Left cardiac atrium (tissue), 4 donors: Measurements from ENCODE around the gene RPTOR. TPM values are rescaled to one million over a fixed set of nuclear protein-coding genes. Genes with fewer than 3 reads are reported as not detected.
A peak's percentile ranks its signal among the peaks of the same experiment; 100 is the strongest.
"Not testable (repeated sequence)": the region's sequence is repeated elsewhere in the genome, so short reads cannot be mapped to it uniquely, and the experiment has no call there.

ENCODE experiments used
- ATAC-seq, 2 donors: fragments of 200-7000 bp; cut with Tn5 transposase; one replicate each; pipeline ENCODE4 v1.9.1; 2020; ENCODE audit warnings: mild to moderate bottlenecking in 2 of 2, moderate library complexity in 2 of 2
- DNase-seq: peaks from one replicate; pipeline ENCODE4 v3.0.0-alpha.2; 2020
- intact Hi-C, 2 donors: fragments of 100-400 bp; cut with DNase I; formaldehyde crosslinking; loops; one replicate each; pipeline versions ENCODE4 v1.14.1 to v1.15.1; 2022 to 2023
- total RNA-seq, 2 donors: library from RNA; stranded (reverse); fragmentation: NEBNext Ultra II Directional; extraction: Animal tissue kit (Norgen Biotek cat#: 25700); gene quantifications; one replicate each; pipeline ENCODE4 v1.2.1, GENCODE V29; 2021
- donor health status: DM: no; HTN: yes; CAD: no.
- donor health status: DM: no; HTN: yes; CAD: no; lungs with severe emphysema.
- donor health status: DM: yes; HTN: yes; CAD: no.
- donor health status: Dilated cardiomyopathy.

Gene RPTOR
- total RNA-seq, 2 donors from 2014 or later = 18.9 to 22.9 TPM

DNA sequence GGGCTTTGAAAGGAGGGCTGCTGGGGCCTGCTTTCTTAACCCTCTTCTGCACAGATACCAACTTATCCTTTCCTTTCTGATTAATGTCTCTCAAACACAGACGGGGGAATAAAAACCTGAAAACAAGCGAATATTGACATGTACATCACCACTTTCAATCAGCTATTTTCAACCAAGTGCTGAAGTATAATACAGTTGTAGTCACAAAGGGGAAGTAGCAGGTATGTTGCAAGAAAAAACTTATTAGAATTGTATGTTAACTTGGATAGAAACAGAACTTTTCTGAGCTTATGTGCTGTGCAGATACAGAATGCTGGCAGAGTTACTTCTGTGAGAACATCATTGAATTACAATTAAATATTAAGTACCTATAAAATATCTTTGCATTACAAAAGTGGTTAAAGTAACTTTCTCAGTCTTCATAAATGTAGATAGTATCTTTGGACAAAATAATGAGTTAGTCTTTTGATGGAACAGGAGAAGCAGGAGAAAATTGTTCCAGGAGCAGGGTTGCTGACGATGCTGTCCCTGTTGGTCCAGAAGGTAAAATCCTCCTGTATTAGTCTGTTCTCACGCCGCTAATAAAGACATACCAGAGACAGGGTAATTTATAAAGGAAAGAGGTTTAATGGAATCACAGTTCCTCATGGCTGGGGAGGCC, 59.5 kb downstream of the RPTOR start:
- intact Hi-C loops = no loop called here
- DNase-seq (no peak), ATAC-seq (no peak)

DNA sequence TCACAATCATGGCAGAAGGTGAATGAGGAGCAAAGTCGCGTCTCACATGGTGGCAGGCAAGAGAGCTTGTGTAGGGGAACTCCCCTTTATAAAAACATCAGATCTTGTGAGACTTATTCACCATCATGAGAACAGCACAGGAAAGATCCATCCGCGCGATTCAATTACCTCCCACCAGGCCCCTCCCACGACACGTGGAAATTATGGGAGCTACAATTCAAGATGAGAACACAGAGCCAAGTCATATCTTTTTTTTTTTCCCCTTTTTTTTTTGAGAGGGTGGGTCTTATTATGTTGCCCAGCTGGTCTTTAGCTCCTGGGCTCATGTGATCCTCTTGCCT, 60.0 kb downstream of the RPTOR start:
- DNase-seq = no peak
- intact Hi-C loops = no loop called here
- ATAC-seq = no peak

DNA sequence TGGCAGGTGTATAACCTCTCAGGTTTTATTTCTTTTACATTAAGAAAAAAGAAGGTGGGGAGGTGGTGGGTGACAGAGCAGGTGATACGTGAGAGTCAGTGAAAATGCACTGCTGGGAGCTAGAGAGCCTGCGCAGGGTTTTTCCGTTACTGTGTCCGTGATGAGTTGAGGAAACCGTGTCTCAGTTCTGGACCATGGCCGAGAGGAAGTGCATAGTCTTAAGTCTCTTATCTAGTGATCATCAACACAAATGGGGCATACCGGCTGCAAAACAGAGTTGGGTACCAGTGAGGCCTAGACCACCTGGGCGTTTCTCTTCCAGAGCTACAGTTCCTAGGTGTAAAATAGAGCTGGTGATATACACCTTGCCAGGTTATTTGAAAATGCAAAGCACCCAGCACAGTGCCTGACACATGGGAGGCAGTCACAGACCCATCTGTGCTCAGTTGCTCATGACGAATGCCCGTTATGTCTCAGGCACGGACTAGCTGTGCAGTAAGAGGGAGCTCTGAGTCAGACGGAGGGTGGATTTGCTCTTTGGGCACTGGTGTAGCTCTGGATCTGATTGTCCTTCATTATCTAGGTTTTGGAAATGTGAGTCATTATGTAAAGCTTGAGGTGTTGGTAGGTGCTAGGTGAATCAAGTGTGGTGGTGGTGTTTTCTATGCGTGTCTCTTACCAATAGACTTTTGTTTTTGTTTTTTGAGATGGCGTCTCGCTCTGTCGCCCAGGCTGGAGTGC, 60.9 kb downstream of the RPTOR start:
- intact Hi-C loops = no loop called here
- ATAC-seq (peak in 1 of 2 donors; percentile 44), DNase-seq (no peak)

DNA sequence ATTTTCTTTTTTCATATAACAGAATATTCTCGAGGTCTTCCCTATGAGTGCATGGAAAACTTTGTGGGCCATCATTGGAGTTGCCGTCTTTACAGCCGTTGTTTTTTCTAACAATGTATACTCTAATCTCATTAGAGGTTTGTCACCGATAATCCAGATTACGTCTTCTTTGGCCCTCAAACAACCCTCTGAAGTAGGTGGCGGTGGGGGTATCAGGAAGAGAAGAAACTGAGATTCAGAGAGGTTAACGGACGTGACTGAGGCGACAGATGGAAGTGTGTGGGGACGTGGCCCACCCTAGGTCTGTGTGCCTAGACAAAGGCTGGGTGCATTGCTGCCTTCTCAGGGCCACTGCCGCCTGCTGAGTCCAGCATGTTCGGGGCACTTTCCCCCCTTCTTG, 63.7 kb downstream of the RPTOR start:
- DNase-seq (no peak), ATAC-seq (no peak)
- intact Hi-C loops = no loop called here

DNA sequence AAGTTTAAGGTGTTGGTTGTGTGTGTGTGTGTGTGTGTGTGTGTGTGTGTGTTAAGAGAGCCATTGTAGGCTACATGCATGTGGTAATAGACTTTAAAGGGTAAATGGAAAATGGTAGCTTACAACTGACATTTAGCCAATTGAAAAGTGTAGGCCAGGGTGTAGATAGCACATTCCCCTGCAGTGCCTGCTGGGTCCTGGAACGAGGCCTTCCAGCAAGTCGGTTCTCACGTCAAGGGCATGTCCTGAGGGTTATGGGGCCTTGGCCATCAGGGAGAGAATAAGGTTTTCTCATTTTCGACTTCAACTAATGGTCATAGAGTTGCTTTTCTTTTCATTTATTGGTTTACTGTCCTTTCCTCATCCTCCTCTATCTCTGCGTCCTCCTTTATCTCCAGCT, 65.1 kb downstream of the RPTOR start:
- intact Hi-C loops = no loop called here
- peak in 1 of 2 donors; percentile 21 for ATAC-seq
- DNase-seq = no peak

DNA sequence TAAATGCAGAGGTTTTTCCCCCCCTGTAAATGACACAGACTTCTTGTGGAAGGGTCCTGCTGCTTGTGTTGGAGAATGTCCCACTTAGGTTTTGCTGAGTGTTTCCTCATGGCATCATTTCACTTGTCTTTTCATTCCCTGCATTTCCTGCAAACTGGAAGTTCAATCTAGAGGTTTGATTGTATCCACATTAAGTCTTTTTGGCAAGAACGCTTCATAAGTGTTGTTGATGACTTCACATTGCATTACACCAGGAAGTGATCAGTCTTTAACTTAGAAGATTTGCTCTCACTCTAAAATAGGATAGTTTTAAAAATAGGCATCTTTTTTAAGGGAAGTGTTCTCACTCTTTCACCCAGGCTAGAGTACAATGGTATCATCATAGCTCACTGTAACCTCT, 67.2 kb downstream of the RPTOR start:
- DNase-seq = no peak
- no peak for ATAC-seq
- intact Hi-C loops = no loop called here

DNA sequence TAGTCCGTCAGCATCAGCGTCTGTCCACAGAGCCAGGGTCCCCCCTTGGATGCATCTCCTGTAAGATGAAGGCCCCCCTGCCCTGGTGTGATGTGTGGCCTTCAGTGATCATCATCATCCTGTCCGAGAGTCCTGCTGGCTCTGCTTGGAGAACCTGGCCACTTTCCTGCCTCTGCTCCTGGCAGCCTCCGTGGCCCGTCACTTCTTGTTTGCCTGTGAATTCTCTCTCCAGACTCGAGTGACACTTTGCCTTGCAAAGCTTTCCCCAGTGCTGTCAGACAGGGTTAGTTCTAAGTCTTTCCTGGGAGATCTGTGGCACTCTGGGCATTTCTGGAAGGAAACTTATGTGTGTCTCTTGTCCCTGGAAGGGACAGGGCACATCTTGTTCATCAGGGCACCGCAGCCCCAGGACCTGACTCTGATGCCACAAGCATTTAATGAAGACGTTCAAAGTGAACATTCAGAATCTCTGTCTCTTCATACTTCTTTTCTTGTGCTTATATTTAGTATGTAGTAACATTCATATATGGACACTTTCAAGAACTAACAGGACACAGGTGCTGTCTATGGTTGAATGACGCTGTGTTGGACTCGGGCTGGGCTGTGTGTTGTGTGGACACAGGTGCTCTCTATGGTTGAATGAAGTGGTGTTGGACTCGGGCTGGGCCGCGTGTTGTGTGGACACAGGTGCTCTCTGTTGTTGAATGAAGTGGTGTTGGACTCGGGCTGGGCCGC, 68.5 kb downstream of the RPTOR start:
- intact Hi-C loops = no loop called here
- no peak for DNase-seq
- no peak for ATAC-seq

DNA sequence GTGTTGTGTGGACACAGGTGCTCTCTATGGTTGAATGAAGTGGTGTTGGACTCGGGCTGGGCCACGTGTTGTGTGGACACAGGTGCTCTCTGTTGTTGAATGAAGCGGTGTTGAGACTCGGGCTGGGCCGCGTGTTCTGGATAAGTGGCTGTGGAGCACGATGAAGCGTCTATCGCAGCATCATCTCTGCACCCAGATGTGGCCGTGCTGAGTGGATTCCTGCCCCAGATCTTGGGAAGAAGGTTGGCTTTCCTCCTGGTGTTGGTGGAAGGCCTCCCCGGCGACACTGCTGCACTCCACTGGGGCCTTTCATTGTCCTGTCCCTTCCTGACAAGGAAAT, 69.1 kb downstream of the RPTOR start:
- no peak for DNase-seq
- ATAC-seq = no peak
- intact Hi-C loops = no loop called here

DNA sequence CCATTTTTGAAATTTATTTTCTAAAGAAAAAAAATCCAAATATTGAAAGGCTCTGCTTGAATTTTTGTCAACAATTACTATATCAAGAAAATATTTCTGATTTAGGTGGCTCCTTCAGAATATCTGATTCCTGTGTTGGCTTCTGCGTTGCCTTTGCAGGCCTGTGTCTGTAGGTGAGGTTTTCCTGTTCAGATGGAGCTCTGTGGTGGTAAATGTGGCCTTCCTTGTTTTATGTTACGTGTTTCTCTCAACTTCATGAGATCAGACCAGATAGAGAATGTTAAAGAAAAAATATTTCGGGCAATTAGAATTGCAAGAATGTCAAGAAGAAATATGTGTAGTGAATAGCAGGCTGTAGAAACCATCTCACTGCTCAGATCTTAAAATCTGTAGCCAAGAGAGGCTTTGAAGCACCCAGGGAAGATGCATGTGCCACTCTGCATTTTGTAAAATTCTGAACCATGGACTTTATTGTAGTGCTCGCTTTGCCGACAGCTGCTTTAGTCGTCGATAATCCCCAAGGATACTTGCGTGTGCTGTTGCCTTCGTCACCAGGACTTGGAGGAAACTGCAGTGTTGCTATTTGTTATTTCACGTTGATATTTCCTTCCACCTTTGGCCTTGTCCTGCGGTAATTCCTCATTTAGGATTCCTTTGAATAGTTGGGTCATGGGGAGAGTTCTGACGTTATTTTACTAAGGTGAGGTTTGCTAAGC, 69.9 kb downstream of the RPTOR start:
- intact Hi-C loops = no loop called here

DNA sequence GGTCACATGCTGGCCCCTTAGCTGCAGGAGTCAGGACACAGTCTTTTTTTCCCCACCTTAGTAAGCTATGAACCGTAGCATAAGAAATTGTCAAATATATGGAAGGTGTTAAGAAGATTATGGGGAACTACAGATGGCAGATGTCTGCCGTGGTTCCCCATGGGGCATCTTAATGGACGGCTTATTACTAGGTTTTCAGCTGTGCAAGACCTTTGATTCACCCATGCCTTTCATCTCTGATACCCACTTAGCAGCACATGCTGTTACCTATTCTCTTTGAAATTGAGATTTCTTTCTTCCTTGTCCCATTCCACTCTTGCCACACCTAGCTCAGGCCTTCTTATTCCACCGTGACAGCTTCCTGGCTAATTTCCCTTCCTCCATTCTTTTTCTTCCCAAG, 70.7 kb downstream of the RPTOR start:
- ATAC-seq (no peak), DNase-seq (no peak)
- intact Hi-C loops = no loop called here

More for the DNA sequence above, 69.9 kb downstream of the RPTOR start:
- ATAC-seq (no peak), DNase-seq (no peak)

DNA sequence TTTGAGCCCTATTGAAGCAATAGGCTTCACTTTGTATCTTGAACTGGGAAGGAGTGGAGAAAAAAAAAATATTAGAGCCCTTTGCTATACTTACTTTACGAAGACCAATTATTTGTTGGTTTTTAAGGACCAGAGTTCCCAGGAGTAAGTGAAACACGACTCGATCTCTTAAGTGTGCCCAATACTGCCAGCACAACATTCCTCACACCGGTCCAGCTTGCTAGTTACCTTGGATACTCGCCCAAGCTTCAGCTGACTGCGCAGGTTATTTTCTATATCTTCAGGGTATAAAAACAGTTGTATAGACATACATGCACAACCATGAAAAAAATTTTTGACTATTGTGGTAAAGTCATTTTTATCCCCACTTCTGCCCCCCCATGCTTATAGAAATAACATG, 72.1 kb downstream of the RPTOR start:
- ATAC-seq = no peak
- intact Hi-C loops = no loop called here
- no peak for DNase-seq

DNA sequence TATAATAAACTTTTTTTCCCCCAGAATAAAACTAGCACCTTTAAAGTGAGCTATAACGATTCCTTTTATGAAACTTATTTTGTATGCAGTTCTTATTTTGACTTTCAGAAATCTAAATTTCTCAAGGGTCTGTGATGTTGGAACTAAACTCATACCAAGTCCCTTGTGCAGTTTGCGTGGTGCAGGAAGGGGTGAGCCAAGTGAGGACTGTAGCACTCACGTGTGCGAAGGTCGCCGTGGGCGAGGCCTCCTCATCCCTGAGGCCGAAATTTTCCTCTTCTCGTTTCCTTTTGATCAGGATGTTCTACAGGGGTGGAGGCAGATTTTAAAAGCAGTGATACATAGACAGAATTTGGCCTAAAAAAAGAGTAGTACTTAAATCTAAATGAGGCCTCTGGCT, 73.7 kb downstream of the RPTOR start:
- no peak for DNase-seq
- intact Hi-C loops = no loop called here
- ATAC-seq = no peak

DNA sequence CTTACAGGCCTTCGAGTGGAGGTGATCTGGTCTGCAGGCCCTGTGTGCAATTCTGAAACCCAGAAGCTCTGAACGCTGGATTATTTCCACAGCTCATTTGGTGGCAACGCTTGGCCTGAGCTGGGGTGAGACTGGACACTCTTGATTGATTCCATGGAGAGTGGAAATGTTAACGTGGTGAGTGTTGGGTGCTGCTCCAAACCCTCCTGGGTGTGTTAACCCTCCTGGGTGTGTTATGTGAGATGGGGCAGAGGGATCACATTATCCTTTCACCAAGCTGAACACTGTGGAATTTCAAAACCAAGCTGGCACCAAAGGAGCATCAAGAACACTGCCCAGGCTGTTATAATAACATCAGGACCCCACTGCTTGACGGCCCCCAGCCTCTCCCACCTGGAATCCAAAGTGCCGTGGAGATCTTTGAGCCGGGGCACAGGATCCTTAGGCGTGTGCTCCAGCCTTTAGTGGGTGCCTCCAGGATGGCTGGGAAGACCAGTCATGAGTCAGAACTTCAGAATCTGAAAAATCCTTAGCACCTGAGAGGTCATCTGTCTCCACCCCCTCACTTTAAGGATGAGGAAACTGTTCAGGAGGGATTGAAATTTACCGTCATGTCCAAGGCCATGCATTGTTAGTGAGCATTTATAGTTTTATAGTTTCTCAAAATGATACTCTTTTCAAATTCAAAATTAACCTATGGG, 75.0 kb downstream of the RPTOR start:
- peak in 1 of 2 donors; percentile 29 for ATAC-seq
- intact Hi-C loops = no loop called here

DNA sequence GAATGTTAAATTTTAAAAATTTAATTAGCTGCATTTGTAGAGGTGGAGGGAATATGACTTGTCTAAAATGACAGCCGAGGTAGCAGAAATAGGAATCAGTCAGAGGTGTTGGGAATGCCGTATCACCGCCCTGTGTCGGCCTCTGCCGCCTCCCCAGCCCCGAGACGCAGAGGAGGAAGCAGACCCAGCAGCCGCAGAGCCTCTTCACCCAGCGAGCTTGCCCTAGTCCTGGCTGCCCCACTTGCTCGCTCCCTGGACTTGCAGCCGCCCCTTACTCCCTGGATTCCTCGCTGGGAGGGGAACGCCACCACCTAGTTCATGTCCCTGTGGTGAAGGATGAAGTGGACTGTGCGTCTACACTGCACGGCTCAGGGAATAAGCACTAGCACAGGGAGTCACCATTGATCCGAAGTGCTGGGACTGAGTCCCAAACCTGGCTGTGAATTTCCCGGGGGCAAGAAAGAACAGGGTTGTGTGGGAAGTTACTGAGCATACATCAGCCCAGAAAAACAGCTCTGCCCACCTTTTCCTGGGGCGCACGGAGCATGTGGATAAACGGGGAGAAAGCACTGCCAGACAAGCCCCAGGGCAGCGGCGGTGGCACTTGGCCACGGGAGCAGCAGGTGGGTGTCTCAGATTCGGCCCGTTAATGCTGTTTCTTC, 76.8 kb downstream of the RPTOR start:
- intact Hi-C loops = no loop called here
- DNase-seq (no peak), ATAC-seq (no peak)

More for the DNA sequence above, 75.0 kb downstream of the RPTOR start:
- no peak for DNase-seq

DNA sequence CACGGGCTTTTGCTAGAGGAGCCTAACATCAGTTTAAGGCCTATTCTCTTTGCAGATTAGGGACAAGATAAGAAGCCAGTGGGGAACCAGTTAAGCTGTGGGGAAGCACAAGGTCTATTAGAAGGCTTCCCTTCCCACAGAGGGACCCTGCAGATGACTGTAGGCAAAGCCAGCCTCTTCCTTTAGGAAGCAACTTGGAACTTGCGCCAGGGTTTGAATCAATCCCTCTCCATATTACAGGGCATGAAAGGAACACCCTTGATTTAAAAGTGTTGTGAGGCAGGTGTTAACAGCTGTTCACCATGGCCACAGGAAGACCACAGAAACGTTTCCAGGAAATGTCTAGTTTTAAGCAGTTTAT, 77.3 kb downstream of the RPTOR start:
- DNase-seq (no peak), ATAC-seq (no peak)
- intact Hi-C loops = no loop called here

DNA sequence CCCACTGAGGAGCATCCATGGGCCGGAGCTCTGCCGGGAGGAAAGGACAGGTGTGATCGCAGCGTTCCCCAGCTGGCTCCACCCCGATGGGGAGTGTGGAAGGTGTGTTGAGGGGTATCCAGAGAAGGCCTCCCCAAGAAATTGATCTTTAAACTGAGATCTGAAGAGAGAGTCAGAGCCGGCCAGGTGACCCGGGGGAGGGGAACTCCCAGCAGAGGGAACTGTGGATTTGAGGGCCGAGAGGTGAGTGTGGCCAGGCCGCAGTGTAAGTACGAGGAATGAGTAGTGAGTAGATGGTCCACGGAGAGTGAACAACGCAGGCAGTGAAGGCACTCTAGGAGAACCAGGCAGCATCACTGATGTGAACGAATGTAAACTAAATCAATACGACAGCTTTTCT, 80.2 kb downstream of the RPTOR start:
- ATAC-seq (no peak), DNase-seq (no peak)
- intact Hi-C loops = no loop called here

DNA sequence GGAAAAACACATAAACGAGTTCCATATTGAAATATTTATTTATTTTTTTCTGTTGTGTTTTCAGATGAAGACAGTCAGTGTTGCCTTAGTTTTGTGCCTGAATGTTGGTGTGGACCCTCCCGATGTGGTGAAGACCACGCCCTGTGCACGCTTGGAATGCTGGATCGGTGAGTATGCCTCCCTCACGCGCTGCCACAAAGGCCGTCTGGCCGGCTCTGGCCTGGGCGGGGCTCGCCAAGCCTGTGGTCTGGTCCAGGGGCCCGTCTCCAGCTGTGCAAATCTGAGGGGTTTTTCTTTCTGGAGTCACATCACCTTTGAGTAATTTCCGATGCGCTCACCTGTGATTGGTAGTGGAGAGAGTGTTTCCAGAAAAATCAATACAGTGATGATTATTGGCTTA, 81.0 kb downstream of the RPTOR start:
- intact Hi-C loops = no loop called here
- DNase-seq (no peak), ATAC-seq (no peak)

DNA sequence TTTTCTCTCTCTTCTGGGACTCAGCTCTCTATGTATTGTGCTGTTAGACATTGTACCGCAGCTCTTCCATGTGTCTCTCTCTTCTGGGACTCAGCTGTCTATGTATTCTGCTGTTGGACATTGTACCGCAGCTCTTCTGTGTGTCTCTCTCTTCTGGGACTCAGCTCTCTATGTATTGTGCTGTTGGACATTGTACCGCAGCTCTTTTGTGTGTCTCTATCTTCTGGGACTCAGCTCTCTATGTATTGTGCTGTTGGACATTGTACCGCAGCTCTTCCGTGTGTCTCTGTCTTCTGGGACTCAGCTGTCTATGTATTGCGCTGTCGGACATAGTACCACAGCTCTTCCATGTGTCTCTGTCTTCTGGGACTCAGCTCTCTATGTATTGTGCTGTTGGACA, 84.2 kb downstream of the RPTOR start:
- ATAC-seq, intact Hi-C loops, DNase-seq: not testable (repeated sequence)
